ENCODE measurements around the gene PDLIM7.

- no peak for TF ChIP-seq CTCF (IDR thresholded peaks at IDR 0.05)
- no peak for TF ChIP-seq POLR2A (IDR thresholded peaks at IDR 0.05)
- TF ChIP-seq EP300 (IDR thresholded peaks at IDR 0.05), result no peak
Measured at GRCh38 chr5:177535125-177535524, 37.7 kb upstream of the PDLIM7 start.
